WTC11 (cell line): Measurements from ENCODE around the gene MAP7D1. TPM values are rescaled to one million over a fixed set of nuclear protein-coding genes. Genes with fewer than 3 reads are reported as not detected.
"Not testable (repeated sequence)": the region's sequence is repeated elsewhere in the genome, so short reads cannot be mapped to it uniquely, and the experiment has no call there.

Source experiments
- ATAC-seq: fragments of 200-7000 bp; cut with Tn5 transposase; 2 replicates; pipeline ENCODE4 v1.10.0; 2021; ENCODE audit warnings: mild to moderate bottlenecking, moderate library complexity
- CTCF ChIA-PET: fragments of 300-600 bp; sonication (Branson Sonifier 250); formaldehyde crosslinking; loops from one replicate; lab custom pipeline; 2021; ENCODE audit warnings: antibody characterized with exemption; lab: Charles Lee
- POLR2A ChIA-PET: fragments of 350-600 bp; sonication (Branson Sonifier 250); formaldehyde crosslinking; loops from one replicate; lab custom pipeline; 2021; ENCODE audit warnings: antibody characterized with exemption; lab: Charles Lee
- DNase-seq: peaks from one replicate; pipeline ENCODE4 v3.0.0; 2021; ENCODE audit warnings: low spot score
- H3K27ac Mint-ChIP-seq: 2 replicates; pipeline ENCODE4 v1.8.0; 2021; ENCODE audit warnings: mixed read lengths
- H3K27me3 Mint-ChIP-seq: 2 replicates; pipeline ENCODE4 v1.8.0; 2021; ENCODE audit warnings: low read depth, mild to moderate bottlenecking, moderate library complexity, mixed read lengths
- H3K36me3 Mint-ChIP-seq: 2 replicates; pipeline ENCODE4 v1.8.0; 2021; ENCODE audit warnings: mixed read lengths
- H3K4me1 Mint-ChIP-seq: 2 replicates; pipeline ENCODE4 v1.8.0; 2022; ENCODE audit warnings: mixed read lengths
- H3K4me3 Mint-ChIP-seq: 2 replicates; pipeline ENCODE4 v1.8.0; 2021; ENCODE audit warnings: mild to moderate bottlenecking, moderate library complexity, mixed read lengths
- H3K9me3 Mint-ChIP-seq: 2 replicates; pipeline ENCODE4 v1.8.0; 2021; ENCODE audit warnings: mixed read lengths
- AR ChIP-seq: fragments of 250-450 bp; sonication (Bioruptor Pico); IDR thresholded peaks from 2 replicates; pipeline ENCODE4 v1.9.0; 2021; ENCODE audit warnings: mild to moderate bottlenecking
- ATF2 ChIP-seq: sonication (generic); formaldehyde crosslinking; IDR thresholded peaks from 2 replicates; pipeline ENCODE4 v1.8.1; 2022; ENCODE audit warnings: low read depth, missing genetic modification reagents, borderline replicate concordance
- ETV6 ChIP-seq: sonication (generic); formaldehyde crosslinking; IDR thresholded peaks from 2 replicates; pipeline ENCODE4 v1.8.1; 2022; ENCODE audit warnings: mild to moderate bottlenecking, missing genetic modification reagents
- FOXK1 ChIP-seq: sonication (generic); formaldehyde crosslinking; IDR thresholded peaks from 2 replicates; pipeline ENCODE4 v1.8.0; 2022; ENCODE audit warnings: mild to moderate bottlenecking, moderate library complexity, missing genetic modification reagents
- HMGXB4 ChIP-seq: sonication (generic); formaldehyde crosslinking; IDR thresholded peaks from 2 replicates; pipeline ENCODE4 v1.8.1; 2023; ENCODE audit warnings: mild to moderate bottlenecking, moderate library complexity, missing genetic modification reagents
- IRF1 ChIP-seq: sonication (generic); formaldehyde crosslinking; IDR thresholded peaks from 2 replicates; pipeline ENCODE4 v1.8.0; 2023; ENCODE audit warnings: missing genetic modification reagents
- NFATC4 ChIP-seq: fragments of 250-450 bp; sonication (Bioruptor Pico); IDR thresholded peaks from 2 replicates; pipeline ENCODE4 v1.9.0; 2021; ENCODE audit warnings: mild to moderate bottlenecking
- NFYB ChIP-seq: sonication (generic); formaldehyde crosslinking; conservative IDR thresholded peaks from 2 replicates; pipeline ENCODE4 v1.8.0; 2022; ENCODE audit warnings: low read depth, missing genetic modification reagents
- NR2C2 ChIP-seq: sonication (generic); formaldehyde crosslinking; IDR thresholded peaks from 2 replicates; pipeline ENCODE4 v1.8.0; 2022; ENCODE audit warnings: mild to moderate bottlenecking, missing genetic modification reagents
- RELA ChIP-seq: sonication (generic); formaldehyde crosslinking; IDR thresholded peaks from 2 replicates; pipeline ENCODE4 v1.8.1; 2022; ENCODE audit warnings: missing genetic modification reagents, mild to moderate bottlenecking, borderline replicate concordance
- ZBTB21 ChIP-seq: sonication (generic); formaldehyde crosslinking; IDR thresholded peaks from 2 replicates; pipeline ENCODE4 v1.8.1; 2023; ENCODE audit warnings: mild to moderate bottlenecking, missing genetic modification reagents, borderline replicate concordance
- ZMAT4 ChIP-seq: fragments of 250-450 bp; sonication (Bioruptor Pico); IDR thresholded peaks from 2 replicates; pipeline ENCODE4 v1.9.0; 2021; ENCODE audit warnings: mild to moderate bottlenecking
- ZNF263 ChIP-seq: sonication (generic); formaldehyde crosslinking; IDR thresholded peaks from 2 replicates; pipeline ENCODE4 v1.8.1; 2022; ENCODE audit warnings: low read depth, mild to moderate bottlenecking, moderate library complexity, missing genetic modification reagents
- ZNF416 ChIP-seq: fragments of 250-450 bp; sonication (Bioruptor Pico); IDR thresholded peaks from 2 replicates; pipeline ENCODE4 v1.9.0; 2021; ENCODE audit warnings: mild to moderate bottlenecking, inconsistent platforms
- ZSCAN18 ChIP-seq: fragments of 250-450 bp; sonication (Bioruptor Pico); IDR thresholded peaks from 2 replicates; pipeline ENCODE4 v2.1.2; 2022; ENCODE audit warnings: mild to moderate bottlenecking, moderate library complexity
- total RNA-seq: library from RNA; stranded (reverse); gene quantifications from 3 replicates; pipeline ENCODE4 v1.2.3, GENCODE V29; 2021

The MAP7D1 gene
- total RNA-seq, 1 experiment from 2014 or later, result 88.7 TPM

- TF ChIP-seq RELA (CRISPR knock-in tag), result no peak
- TF ChIP-seq ZBTB21, result no peak
- no peak for TF ChIP-seq NFYB
- 0 out of 2 replicates have a peak, but pooled peaks have one; percentile 25 for TF ChIP-seq ZNF416 (CRISPR knock-in tag)
- TF ChIP-seq NFATC4 (CRISPR knock-in tag), result no peak
- TF ChIP-seq NR2C2 (CRISPR knock-in tag), result no peak
- TF ChIP-seq ETV6 (CRISPR knock-in tag), result no peak
- TF ChIP-seq IRF1 (CRISPR knock-in tag), result 0 out of 2 replicates have a peak, but pooled peaks have one; percentile 46
- no peak for TF ChIP-seq ZSCAN18 (CRISPR knock-in tag)
- TF ChIP-seq ATF2, result no peak
- no peak for TF ChIP-seq HMGXB4 (CRISPR knock-in tag)
Observed at GRCh38 chr1:36224537-36225282, 68.8 kb downstream of the MAP7D1 start (continued).

GRCh38 chr1:36225283-36225899 lies 69.4 kb downstream of the MAP7D1 start:
- no peaks in the 10 kb centered on the region for H3K27me3 Mint-ChIP-seq
- H3K4me1 Mint-ChIP-seq, result peaks cover 16% of the 10 kb centered on the region
- H3K9me3 Mint-ChIP-seq, result no peaks in the 10 kb centered on the region
- TF ChIP-seq ZNF263 (CRISPR knock-in tag) (no peak), ZMAT4 (CRISPR knock-in tag) (no peak), FOXK1 (no peak), AR (CRISPR knock-in tag) (no peak), ATF2 (no peak)
- peaks cover 20% of the 10 kb centered on the region for H3K36me3 Mint-ChIP-seq
- peak overlapping the region; percentile 99 for H3K27ac Mint-ChIP-seq
- H3K4me3 Mint-ChIP-seq, result peak overlapping the region; percentile 97
- ChIA-PET CTCF (interaction anchor here (1.1 to 3.0 kb wide), 8 partner anchors 9 to 141 kb away, joined by 3 to 27 read pairs (median 10); partner anchors contain the start of gene TRAPPC3), POLR2A (interaction anchor here (0.9 to 1.9 kb wide), 5 partner anchors 9 to 76 kb away, joined by 3 to 8 read pairs (median 4); partner anchors contain the start of gene TRAPPC3)
- no peak for DNase-seq
- ATAC-seq, result no peak

GRCh38 chr1:36230279-36230678 lies 74.3 kb downstream of the MAP7D1 start:
- POLR2A ChIA-PET, H3K4me3 Mint-ChIP-seq, ATAC-seq, H3K4me1 Mint-ChIP-seq, H3K9me3 Mint-ChIP-seq, DNase-seq, H3K27me3 Mint-ChIP-seq: not testable (repeated sequence)
- CTCF ChIA-PET, result interaction anchor here (2.5 kb wide), 1 partner anchor 55 kb away, joined by 12 read pairs; no protein-coding TSS in a partner anchor
- peaks cover 30% of the 10 kb centered on the region for H3K36me3 Mint-ChIP-seq
- H3K27ac Mint-ChIP-seq, result 0 out of 2 replicates have a peak overlapping the region, but pooled peaks have one; percentile 32
